Mesothelial cell of epicardium (in vitro differentiated cells): ENCODE data around the gene PFDN5. TPM values are rescaled to one million over a fixed set of nuclear protein-coding genes. Genes with fewer than 3 reads are reported as not detected.
"Not testable (repeated sequence)": the region's sequence is repeated elsewhere in the genome, so short reads cannot be mapped to it uniquely, and the experiment has no call there.

ENCODE experiments used
- DNase-seq, 2 experiments: peaks; one replicate each; pipeline ENCODE4 v3.0.0; 2021; ENCODE audit warnings: low spot score in 2 of 2; ENCODE audit not compliant: unreplicated experiment in 2 of 2
- H3K27ac Mint-ChIP-seq: 2 replicates; pipeline ENCODE4 v1.8.0; 2021; ENCODE audit warnings: mixed read lengths
- H3K27me3 Mint-ChIP-seq: 2 replicates; pipeline ENCODE4 v1.8.0; 2021; ENCODE audit warnings: low read depth, mixed read lengths
- H3K36me3 Mint-ChIP-seq: 2 replicates; pipeline ENCODE4 v1.8.0; 2021; ENCODE audit warnings: mixed read lengths
- H3K4me1 Mint-ChIP-seq: 2 replicates; pipeline ENCODE4 v1.8.0; 2021; ENCODE audit warnings: mixed read lengths
- H3K4me3 Mint-ChIP-seq: 2 replicates; pipeline ENCODE4 v1.8.0; 2021; ENCODE audit warnings: mild to moderate bottlenecking, moderate library complexity, mixed read lengths
- H3K9me3 Mint-ChIP-seq: 2 replicates; pipeline ENCODE4 v1.8.0; 2021; ENCODE audit warnings: mixed read lengths
- CTCF ChIP-seq: fragments of 200-600 bp; sonication (generic); IDR thresholded peaks from one replicate; pipeline ENCODE4 v1.5.0; 2021; ENCODE audit warnings: antibody characterized with exemption; ENCODE audit not compliant: unreplicated experiment
- total RNA-seq: library from RNA; stranded (reverse); gene quantifications from 3 replicates; pipeline ENCODE4 v1.2.1, GENCODE V29; 2021

Gene PFDN5
- total RNA-seq, 1 donor from 2014 or later = 339 TPM

GRCh38 chr12:53289891-53290290 is 5.5 kb upstream of the PFDN5 start:
- DNase-seq = no peak
- no peak for TF ChIP-seq CTCF
- Mint-ChIP-seq H3K27me3 (no peaks in the 10 kb centered on the region), H3K27ac (no peak overlapping the region), H3K9me3 (no peaks in the 10 kb centered on the region), H3K4me1 (peaks cover under 1% of the 10 kb centered on the region), H3K4me3 (no peak overlapping the region), H3K36me3 (peaks cover 11% of the 10 kb centered on the region)

- Mint-ChIP-seq H3K9me3 (no peaks in the 10 kb centered on the region), H3K4me1 (peaks cover 7% of the 10 kb centered on the region), H3K4me3 (no peak overlapping the region), H3K27me3 (no peaks in the 10 kb centered on the region), H3K27ac (no peak overlapping the region), H3K36me3 (peaks cover 11% of the 10 kb centered on the region)
- no peak for TF ChIP-seq CTCF
- no peak for DNase-seq
Measured at GRCh38 chr12:53290661-53291060, 4.7 kb upstream of the PFDN5 start.

GRCh38 chr12:53292426-53292825 is 2.9 kb upstream of the PFDN5 start:
- Mint-ChIP-seq H3K4me1 (peaks cover 18% of the 10 kb centered on the region), H3K27me3 (no peaks in the 10 kb centered on the region), H3K36me3 (peaks cover 7% of the 10 kb centered on the region), H3K9me3 (no peaks in the 10 kb centered on the region), H3K27ac (no peak overlapping the region), H3K4me3 (no peak overlapping the region)
- no peak for DNase-seq
- TF ChIP-seq CTCF = no peak

- H3K9me3 Mint-ChIP-seq = no peaks in the 10 kb centered on the region
- DNase-seq = no peak
- peak overlapping the region; percentile 98 for H3K27ac Mint-ChIP-seq
- peaks cover 31% of the 10 kb centered on the region for H3K4me1 Mint-ChIP-seq
- H3K36me3 Mint-ChIP-seq = peaks cover 9% of the 10 kb centered on the region
- no peak for TF ChIP-seq CTCF
- H3K4me3 Mint-ChIP-seq = peak overlapping the region; percentile 99
- H3K27me3 Mint-ChIP-seq = no peaks in the 10 kb centered on the region
Measured at GRCh38 chr12:53295891-53296219, 513 bp downstream of the PFDN5 start.

GRCh38 chr12:53297106-53297505 is 1.8 kb downstream of the PFDN5 start:
- H3K27me3 Mint-ChIP-seq, H3K9me3 Mint-ChIP-seq, DNase-seq: not testable (repeated sequence)
- H3K36me3 Mint-ChIP-seq = peaks cover 12% of the 10 kb centered on the region
- H3K4me1 Mint-ChIP-seq = peaks cover 37% of the 10 kb centered on the region
- peak overlapping the region; percentile 14 for H3K27ac Mint-ChIP-seq
- peak overlapping the region; percentile 22 for H3K4me3 Mint-ChIP-seq

- DNase-seq = no peak
- peaks cover 17% of the 10 kb centered on the region for H3K36me3 Mint-ChIP-seq
- peak overlapping the region; percentile 23 for H3K27ac Mint-ChIP-seq
Measured at GRCh38 chr12:53298164-53298563, 2.8 kb downstream of the PFDN5 start.

More at GRCh38 chr12:53298164-53298563, 2.8 kb downstream of the PFDN5 start:
- TF ChIP-seq CTCF = no peak
- Mint-ChIP-seq H3K9me3 (no peaks in the 10 kb centered on the region), H3K4me1 (peaks cover 41% of the 10 kb centered on the region), H3K4me3 (peak overlapping the region; percentile 24), H3K27me3 (no peaks in the 10 kb centered on the region)
